ENCODE results near the gene OSBPL10. TPM values are rescaled to one million over a fixed set of nuclear protein-coding genes. Genes with fewer than 3 reads are reported as not detected.
A peak's percentile ranks its signal among the peaks of the same experiment; 100 is the strongest.

Gene OSBPL10
- total RNA-seq, 1 experiment from 2014 or later = 48.0 TPM

GRCh38 chr3:31754575-31755278, 226.3 kb downstream of the OSBPL10 start:
- Histone ChIP-seq H4K20me1 (ENCODE audit: low read length) (no peaks in the 10 kb centered on the region), H2AFZ (ENCODE audit: low read length) (no peak overlapping the region), H3K4me2 (ENCODE audit: low read length) (no peak overlapping the region), H3K9me2 (replicated peaks; ENCODE audit: low read length) (no peaks in the 10 kb centered on the region), H3K27ac (ENCODE audit: low read length) (peak overlapping the region; percentile 8; the same call in 1 of the 2 replicates), H3K9me3 (ENCODE audit: low read length) (no peaks in the 10 kb centered on the region), H3K79me2 (ENCODE audit: low read length) (no peaks in the 10 kb centered on the region), H3K36me3 (ENCODE audit: low read depth, low read length) (no peaks in the 10 kb centered on the region), H3K9ac (ENCODE audit: low read length) (no peak overlapping the region), H3K4me3 (ENCODE audit: low read length) (no peak overlapping the region), H3K4me1 (ENCODE audit: insufficient read depth, low read length) (no peaks in the 10 kb centered on the region), H3K27me3 (ENCODE audit: low read length) (no peaks in the 10 kb centered on the region), H3F3A (ENCODE audit: low read length, unreplicated experiment) (no peaks in the 10 kb centered on the region)
- ATAC-seq = no peak
- POLR2A ChIA-PET (ENCODE audit: unreplicated experiment) = no interaction called here
- DNase-seq = peak; percentile 7
- CTCF ChIA-PET = no interaction called here
- intact Hi-C loops (cut with micrococcal nuclease) = no loop called here
- TF ChIP-seq EZH2 (IDR thresholded peaks at IDR 0.05; ENCODE audit: low read length, unreplicated experiment) = no peak
- TF ChIP-seq, protein P1, sequence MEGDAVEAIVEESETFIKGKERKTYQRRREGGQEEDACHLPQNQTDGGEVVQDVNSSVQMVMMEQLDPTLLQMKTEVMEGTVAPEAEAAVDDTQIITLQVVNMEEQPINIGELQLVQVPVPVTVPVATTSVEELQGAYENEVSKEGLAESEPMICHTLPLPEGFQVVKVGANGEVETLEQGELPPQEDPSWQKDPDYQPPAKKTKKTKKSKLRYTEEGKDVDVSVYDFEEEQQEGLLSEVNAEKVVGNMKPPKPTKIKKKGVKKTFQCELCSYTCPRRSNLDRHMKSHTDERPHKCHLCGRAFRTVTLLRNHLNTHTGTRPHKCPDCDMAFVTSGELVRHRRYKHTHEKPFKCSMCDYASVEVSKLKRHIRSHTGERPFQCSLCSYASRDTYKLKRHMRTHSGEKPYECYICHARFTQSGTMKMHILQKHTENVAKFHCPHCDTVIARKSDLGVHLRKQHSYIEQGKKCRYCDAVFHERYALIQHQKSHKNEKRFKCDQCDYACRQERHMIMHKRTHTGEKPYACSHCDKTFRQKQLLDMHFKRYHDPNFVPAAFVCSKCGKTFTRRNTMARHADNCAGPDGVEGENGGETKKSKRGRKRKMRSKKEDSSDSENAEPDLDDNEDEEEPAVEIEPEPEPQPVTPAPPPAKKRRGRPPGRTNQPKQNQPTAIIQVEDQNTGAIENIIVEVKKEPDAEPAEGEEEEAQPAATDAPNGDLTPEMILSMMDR (conservative IDR thresholded peaks at IDR 0.05; ENCODE audit: low read depth, low read length) = no peak
- TF ChIP-seq EZH2phosphoT487 (IDR thresholded peaks at IDR 0.05; ENCODE audit: borderline replicate concordance, low read length) = no peak
- no TSS peak for BruUV-seq (replicated peaks)

GRCh38 chr3:31753050-31753425, 228.0 kb downstream of the OSBPL10 start:
- Histone ChIP-seq H3K4me3 (ENCODE audit: low read length) (no peak overlapping the region), H2AFZ (ENCODE audit: low read length) (no peak overlapping the region), H3K4me2 (ENCODE audit: low read length) (no peak overlapping the region), H3K27ac (ENCODE audit: low read length) (no peak overlapping the region), H3K9me2 (replicated peaks; ENCODE audit: low read length) (no peaks in the 10 kb centered on the region), H3K9ac (ENCODE audit: low read length) (no peak overlapping the region), H4K20me1 (ENCODE audit: low read length) (no peaks in the 10 kb centered on the region), H3K27me3 (ENCODE audit: low read length) (no peaks in the 10 kb centered on the region), H3K79me2 (ENCODE audit: low read length) (no peaks in the 10 kb centered on the region), H3K9me3 (ENCODE audit: low read length) (no peaks in the 10 kb centered on the region), H3K4me1 (ENCODE audit: insufficient read depth, low read length) (no peaks in the 10 kb centered on the region), H3F3A (ENCODE audit: low read length, unreplicated experiment) (no peaks in the 10 kb centered on the region), H3K36me3 (ENCODE audit: low read depth, low read length) (no peaks in the 10 kb centered on the region)
- POLR2A ChIA-PET (ENCODE audit: unreplicated experiment) = no interaction called here
- no peak for TF ChIP-seq EZH2 (IDR thresholded peaks at IDR 0.05; ENCODE audit: low read length, unreplicated experiment)
- TF ChIP-seq, protein P1 (conservative IDR thresholded peaks at IDR 0.05; ENCODE audit: low read depth, low read length) = no peak
- TF ChIP-seq EZH2phosphoT487 (IDR thresholded peaks at IDR 0.05; ENCODE audit: borderline replicate concordance, low read length) = no peak
- BruUV-seq (replicated peaks) = no TSS peak
- intact Hi-C loops (cut with micrococcal nuclease) = no loop called here
- ATAC-seq = no peak
- CTCF ChIA-PET = no interaction called here
- DNase-seq = no peak

DNA sequence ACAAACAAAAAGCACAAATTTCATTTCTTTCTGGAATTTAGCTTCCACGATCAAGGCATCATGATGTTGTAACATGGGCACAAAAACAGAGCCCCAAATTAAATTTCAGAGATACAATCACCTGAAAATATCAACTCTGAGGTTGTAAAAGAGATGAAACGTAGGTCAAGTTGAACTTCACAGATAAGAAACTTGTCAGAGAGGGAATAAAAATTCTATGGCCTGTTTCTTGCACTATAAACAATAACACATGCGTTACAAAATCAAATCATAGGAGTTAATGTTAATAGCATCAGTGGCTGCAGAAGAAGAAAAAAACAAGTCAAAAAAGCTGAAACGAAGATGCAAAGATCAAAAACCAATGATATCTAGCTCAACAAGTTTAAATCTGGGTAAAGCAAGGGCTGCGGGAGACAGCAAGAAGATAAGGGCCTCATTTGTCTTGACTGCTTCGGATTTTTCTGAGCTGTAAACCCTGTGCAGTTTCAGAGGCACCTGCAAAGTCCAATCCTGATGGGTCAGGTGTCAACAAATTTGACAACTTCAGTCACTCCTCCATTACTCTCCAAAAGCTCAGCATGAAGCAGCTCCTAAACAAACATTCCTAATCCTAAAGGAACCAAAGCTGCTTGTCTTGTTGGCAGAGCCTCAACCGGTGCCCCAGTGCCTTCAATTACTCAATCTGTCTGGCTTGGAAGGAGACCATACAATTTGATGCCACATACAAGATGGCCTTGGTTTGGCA, 228.6 kb downstream of the OSBPL10 start:
- Histone ChIP-seq H3K4me3 (ENCODE audit: low read length) (no peak overlapping the region), H3K4me1 (ENCODE audit: insufficient read depth, low read length) (no peaks in the 10 kb centered on the region), H3K9me3 (ENCODE audit: low read length) (no peaks in the 10 kb centered on the region), H3K4me2 (ENCODE audit: low read length) (no peak overlapping the region), H3K27me3 (ENCODE audit: low read length) (no peaks in the 10 kb centered on the region), H3K27ac (ENCODE audit: low read length) (no peak overlapping the region), H3K9ac (ENCODE audit: low read length) (no peak overlapping the region), H3K36me3 (ENCODE audit: low read depth, low read length) (no peaks in the 10 kb centered on the region), H2AFZ (ENCODE audit: low read length) (no peak overlapping the region), H3K79me2 (ENCODE audit: low read length) (no peaks in the 10 kb centered on the region), H3F3A (ENCODE audit: low read length, unreplicated experiment) (no peaks in the 10 kb centered on the region), H4K20me1 (ENCODE audit: low read length) (no peaks in the 10 kb centered on the region), H3K9me2 (replicated peaks; ENCODE audit: low read length) (no peaks in the 10 kb centered on the region)
- intact Hi-C loops (cut with micrococcal nuclease) = no loop called here
- DNase-seq (no peak), ATAC-seq (no peak)
- ChIA-PET POLR2A (ENCODE audit: unreplicated experiment) (no interaction called here), CTCF (no interaction called here)
- TF ChIP-seq, protein P1 (conservative IDR thresholded peaks at IDR 0.05; ENCODE audit: low read depth, low read length) = no peak
- no peak for TF ChIP-seq EZH2 (IDR thresholded peaks at IDR 0.05; ENCODE audit: low read length, unreplicated experiment)
- TF ChIP-seq EZH2phosphoT487 (IDR thresholded peaks at IDR 0.05; ENCODE audit: borderline replicate concordance, low read length) = no peak
- no TSS peak for BruUV-seq (replicated peaks)

Data from PC-3 (cell line).